ENCODE data around the gene TMEM101.

DNA sequence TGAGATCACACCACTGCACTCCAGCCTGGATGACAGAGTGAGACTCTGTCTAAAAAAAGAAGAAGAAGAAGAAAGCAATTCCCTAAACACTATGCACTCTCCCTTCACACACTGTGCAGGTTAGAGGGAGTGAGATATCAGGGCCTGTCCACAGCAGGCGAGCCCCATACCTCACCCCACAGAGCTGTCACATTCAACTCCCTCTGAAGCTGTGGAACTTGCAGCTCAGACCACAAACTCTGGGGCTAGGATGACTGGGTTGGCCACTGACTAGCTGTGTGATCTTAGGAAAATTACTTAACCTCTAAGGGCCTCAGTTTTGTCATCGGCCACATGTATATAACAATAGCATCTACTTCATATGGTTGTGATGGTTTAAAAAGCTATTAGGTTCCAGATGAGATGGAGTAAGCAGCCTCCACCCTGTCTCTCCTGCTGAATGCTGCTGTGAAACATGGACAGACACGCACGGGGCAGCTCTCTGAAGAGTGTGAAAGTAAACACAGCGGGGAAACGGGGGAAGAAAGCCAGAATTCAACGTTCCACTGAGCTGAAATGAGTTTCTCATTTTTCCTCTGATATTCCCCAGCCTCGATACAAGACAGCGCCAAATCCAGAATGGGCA is 47.4 kb downstream of the TMEM101 start:
- TF ChIP-seq, protein P1, sequence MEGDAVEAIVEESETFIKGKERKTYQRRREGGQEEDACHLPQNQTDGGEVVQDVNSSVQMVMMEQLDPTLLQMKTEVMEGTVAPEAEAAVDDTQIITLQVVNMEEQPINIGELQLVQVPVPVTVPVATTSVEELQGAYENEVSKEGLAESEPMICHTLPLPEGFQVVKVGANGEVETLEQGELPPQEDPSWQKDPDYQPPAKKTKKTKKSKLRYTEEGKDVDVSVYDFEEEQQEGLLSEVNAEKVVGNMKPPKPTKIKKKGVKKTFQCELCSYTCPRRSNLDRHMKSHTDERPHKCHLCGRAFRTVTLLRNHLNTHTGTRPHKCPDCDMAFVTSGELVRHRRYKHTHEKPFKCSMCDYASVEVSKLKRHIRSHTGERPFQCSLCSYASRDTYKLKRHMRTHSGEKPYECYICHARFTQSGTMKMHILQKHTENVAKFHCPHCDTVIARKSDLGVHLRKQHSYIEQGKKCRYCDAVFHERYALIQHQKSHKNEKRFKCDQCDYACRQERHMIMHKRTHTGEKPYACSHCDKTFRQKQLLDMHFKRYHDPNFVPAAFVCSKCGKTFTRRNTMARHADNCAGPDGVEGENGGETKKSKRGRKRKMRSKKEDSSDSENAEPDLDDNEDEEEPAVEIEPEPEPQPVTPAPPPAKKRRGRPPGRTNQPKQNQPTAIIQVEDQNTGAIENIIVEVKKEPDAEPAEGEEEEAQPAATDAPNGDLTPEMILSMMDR (IDR thresholded peaks at IDR 0.05) = no peak
- TF ChIP-seq POLR2A (IDR thresholded peaks at IDR 0.05) = no peak
